ENCODE results near the gene CYP2A6.
"Not testable (repeated sequence)": the region's sequence is repeated elsewhere in the genome, so short reads cannot be mapped to it uniquely, and the experiment has no call there.

- TF ChIP-seq POLR2A, CTCF (IDR thresholded peaks at IDR 0.05): not testable (repeated sequence)
These were observed 19.5 kb downstream of the CYP2A6 start for GRCh38 chr19:40830741-40831140.

Measured in body of pancreas (tissue), 4 donors.